ENCODE data around the gene GNAZ. TPM values are rescaled to one million over a fixed set of nuclear protein-coding genes. Genes with fewer than 3 reads are reported as not detected.

GNAZ gene
- polyA plus RNA-seq, 4 donors = 5.1 to 7.0 (median 6.0) TPM

DNA sequence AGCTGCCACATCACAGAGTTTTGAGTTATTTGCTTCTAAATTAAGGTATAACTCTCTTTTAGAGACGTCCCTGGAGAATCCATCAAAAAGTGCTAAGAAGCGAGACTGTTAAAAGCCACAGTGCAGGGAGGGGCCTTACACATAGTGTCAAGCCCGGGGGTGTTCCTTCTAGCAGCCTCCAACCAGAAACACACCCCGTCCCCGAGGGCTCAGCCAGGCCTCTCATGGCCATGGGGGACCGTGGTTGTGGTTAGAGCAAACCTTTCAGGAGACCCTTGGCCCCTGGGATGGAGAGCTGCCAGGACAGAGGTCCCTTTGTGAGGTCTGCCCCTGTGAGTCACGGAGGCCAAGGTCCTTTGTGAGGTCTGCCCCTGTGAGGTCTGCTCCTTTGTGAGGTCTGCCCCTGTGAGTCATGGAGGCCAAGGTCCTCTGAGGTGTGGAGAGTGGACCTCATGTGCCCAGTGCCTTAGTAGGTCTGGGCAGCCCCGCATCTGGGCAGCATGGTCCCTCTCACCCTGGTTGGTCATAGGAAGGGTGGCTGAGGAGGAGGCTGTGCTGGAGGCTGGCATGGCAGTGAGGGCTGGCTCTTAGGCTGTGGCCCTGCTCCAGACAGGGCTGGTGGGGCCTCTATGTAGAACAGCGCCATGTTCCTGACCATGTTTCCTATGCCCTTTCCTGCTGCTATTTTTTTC, 5.4 kb downstream of the GNAZ start:
- no peak for DNase-seq (ENCODE audit: low read depth in 4 of 4, low spot score in 2 of 4)

DNA sequence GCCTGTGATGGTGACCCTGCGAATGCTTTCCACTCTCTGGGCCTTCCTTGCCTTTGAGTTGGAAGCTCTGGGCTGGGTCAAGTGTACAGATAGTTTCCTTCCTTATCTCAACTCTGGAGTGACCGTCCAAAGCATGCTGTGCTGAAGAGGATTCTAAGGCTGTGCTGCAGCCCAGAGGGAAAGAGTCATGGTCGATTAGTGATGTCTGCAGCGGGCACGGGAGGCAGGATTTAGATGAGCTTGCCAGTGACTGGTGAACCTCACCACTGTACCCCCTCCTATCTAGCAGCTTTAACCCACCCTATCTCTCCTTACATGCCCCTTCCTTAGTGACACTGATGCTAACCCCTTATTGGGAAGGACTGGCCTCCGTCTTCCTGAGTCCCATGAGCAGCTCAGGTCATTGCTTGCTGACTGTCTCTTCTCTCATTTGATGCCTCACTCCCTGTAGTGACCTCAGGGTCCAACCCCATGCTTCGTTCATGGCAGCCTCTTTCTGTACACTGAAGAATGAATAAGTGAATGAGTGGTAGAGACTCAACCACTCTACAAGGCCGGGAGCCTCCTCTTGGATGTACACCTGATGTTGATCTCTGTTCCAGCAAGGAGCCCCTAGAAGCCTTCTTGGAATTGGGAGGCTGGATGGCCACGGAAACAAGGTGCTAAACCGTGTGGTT, 6.7 kb downstream of the GNAZ start:
- DNase-seq (ENCODE audit: low read depth in 4 of 4, low spot score in 2 of 4) = no peak

DNA sequence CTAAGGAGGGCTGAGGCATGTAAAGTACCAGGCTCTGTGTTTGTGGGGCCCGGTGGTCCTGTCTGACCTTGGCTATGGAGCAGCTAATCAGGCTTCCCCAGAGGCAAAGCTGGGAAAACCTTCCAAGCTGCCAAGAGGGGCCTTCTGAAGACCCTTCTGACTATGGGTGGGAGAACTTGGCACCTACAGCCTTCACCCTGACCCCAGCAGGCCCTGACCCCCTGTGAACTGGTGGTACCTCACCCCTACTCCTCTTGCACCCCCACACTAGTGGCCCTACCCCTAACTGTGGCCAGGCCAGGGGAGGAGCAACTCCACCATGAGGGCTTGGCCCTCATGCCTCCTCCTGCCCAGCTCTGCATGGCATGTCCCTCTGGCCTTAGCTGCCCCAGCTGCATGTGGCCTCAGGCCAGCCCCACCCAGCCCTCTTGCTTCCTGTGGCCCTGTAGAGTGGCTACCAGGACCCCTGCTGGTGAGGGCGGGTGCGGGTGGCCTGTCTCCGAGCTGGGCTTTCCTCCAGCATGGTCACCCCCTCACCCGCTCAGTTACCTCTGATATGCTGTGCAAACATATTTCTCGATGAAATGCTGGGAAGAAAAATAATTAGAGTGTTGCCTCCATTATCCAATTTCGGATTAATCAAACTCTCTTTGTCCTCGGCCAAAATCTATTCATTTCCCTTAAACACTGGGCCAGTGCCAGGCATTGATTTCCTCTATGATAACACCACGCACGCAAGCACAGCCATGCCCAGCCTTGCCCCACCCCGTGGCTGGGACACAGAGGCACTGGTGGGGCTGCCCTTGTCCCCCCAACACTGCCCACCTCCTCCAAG, 7.5 kb downstream of the GNAZ start:
- DNase-seq (ENCODE audit: low read depth in 4 of 4, low spot score in 2 of 4) = no peak

DNA sequence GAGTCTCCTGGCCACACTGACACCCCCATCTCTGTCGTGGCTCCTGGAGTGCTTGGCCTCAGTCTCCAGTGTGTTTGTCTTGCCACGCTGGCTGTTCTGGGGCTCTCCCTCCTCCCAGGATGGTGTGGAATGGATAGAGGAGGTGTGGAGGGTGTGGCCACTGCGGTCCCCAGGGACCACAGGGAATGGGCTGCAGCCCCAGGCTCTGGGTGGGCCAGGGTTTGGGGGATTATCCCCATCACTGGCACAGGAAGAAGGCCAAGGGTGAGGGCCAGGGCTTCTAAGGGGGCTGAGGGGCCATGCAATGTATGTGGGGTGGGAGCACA, 8.1 kb downstream of the GNAZ start:
- DNase-seq (ENCODE audit: low read depth in 4 of 4, low spot score in 2 of 4) = no peak

DNA sequence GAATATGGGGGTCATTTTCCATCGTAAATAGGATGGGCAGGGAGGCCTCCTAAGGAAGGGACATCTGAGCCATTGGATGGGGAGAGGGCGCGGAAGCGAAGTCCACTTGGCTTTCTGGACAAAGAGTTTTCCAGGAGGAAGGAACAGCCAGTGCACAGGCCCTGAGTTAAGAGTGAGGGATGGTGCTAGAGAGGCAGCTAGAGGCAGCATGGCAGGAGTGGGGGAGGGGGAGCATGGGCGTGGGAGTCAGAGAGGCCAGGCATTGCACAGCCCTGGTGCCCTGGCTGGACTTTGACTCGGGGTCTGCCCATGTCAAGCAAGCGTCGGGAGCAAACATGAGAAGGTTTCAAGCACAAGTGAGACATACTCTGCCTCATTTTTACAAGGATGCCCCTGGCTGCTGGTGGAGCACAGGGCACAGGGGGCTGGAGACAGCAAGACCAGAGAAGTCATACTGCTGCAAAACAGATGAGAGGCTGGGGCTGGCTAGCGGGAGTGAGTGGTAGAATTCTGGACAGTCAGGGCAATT, 9.0 kb downstream of the GNAZ start:
- no peak for DNase-seq (ENCODE audit: low read depth in 4 of 4, low spot score in 2 of 4)

DNA sequence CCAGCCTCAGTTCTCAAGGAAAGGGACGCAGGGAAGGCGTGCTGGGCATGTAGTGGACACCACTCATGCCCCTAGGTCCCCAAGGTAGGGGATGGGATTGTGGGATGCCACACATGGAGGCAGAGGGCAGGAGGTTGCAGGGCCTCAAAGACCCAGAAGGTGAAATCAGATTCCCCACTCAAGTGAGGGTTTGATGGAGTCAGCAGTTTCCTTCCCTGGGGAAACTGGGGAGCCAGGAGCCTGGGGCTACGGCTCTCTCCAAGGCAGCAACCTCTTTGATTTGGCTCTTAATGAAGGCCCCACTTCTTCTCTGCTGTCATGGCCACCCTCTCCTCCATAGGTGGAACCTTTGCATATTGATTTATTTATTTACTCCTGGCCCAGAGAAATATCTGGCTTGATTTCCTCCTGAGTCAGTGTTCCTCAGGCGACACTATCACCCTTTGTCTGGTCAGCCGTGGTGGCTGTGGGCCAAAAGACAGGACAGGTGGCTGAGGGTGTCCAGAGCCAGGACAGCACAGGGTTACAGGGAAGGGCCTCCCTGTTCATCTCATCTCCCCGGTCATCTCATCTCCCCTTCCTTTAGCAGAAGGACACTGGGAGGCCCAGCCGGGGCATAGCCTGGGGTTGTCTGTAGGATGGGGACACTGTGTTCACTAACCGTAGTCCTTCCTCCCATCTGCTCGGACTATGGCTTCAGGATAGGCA, 9.6 kb downstream of the GNAZ start:
- DNase-seq (ENCODE audit: low read depth in 4 of 4, low spot score in 2 of 4) = no peak

DNA sequence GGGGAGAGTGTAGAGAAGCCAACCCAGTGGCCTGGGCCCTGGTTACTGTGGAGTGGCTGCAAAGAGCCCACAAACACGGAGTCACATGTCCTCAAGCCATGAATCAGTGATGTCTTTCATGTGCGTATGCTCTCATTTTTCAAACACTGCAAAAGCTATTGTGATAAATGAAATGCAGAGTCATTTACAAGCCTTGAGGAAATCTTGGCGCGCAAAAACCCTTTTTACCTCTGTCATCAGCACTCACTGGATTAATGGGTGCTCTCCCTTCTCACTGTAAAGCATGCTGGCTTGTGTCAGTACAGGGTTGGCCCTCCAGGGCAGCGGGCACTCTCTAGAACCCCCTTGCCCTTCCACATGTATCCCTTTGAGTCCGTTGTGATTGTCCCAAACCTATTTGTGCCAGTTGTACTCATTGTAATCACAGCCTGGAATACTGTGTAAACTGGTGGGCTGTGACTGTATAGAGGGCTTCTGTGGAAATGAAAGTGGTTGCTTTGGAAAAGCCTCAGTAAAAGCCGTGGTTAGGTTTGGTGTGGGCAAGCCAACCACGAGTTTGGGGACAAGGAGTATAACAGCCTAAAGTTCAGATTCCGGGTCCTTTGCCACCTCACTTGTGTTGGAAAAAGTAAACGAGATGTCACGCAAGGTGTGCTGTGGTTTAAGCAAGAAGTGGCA, 10.4 kb downstream of the GNAZ start:
- no peak for DNase-seq (ENCODE audit: low read depth in 4 of 4, low spot score in 2 of 4)

DNA sequence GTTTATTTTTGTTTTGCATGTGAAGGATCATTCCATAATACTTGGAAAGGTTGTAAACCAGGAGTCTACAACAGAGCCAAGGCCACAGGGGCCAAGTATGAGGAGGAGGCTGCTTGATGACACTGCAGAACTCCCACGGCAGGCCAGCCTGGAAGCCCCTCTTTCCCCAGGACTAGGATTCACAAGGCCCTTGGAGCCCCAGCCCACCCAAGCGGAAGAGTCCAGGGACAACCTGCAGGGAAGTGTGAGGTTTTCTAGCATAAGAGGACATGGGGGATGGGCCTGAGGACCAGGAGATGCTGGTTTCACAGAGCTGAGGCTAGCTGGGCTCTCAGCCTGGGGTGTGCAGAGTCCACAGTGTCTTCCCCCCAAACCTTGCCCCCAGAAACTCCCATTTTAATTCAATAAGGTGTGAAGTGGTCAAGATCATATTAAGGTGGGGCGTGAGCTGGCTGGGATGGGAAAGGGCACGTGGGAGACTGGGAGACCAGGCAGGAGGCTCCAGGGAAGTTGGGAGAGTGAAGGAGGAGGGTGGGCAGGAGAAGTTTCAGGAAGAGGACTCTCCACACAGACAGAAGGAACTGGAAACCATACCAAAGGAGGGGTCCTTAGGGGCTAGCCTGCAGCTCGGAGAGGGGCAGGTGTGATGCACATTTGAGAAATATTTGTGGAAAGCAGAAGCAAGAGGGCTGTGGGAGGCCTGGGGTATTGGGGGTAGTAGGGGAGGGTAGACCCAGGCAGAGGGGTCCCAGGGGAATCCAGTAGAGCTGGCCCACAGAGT, 12.4 kb downstream of the GNAZ start:
- DNase-seq (ENCODE audit: low read depth in 4 of 4, low spot score in 2 of 4) = no peak

DNA sequence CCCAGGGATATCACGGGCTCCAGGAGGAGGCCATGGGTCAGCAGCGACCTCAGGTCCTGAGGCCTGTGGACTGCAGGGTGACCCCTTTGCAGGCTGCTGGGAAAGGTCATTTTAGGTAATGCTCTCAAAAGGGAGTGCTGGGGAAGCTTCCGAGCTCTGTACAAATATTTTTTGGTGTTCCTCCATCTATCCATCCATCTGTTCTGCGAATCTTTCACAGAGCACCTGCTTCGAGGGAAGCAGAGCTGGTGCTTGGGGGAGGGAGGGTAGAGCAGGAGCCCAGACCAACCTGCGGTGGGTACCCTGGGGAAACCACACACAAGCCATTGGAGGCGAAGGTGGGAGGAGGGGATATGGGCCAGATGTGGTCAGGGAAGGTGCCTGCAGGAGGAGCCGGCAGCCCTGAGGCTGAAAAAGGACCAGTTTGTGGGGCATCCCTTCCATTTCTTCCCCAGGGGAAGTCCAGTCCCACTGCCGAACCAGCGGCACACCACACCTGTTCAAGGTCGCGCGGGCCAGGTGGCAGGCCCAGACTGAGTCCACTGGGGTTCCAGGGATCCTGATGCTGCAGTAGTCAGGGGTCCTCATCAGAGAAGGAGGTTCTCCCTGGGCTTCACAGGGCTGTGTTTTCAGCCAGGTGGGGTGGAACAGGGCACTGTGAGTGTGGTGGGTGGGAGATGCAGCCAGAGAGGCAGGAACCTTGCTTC, 13.1 kb downstream of the GNAZ start:
- DNase-seq (ENCODE audit: low read depth in 4 of 4, low spot score in 2 of 4) = no peak

DNA sequence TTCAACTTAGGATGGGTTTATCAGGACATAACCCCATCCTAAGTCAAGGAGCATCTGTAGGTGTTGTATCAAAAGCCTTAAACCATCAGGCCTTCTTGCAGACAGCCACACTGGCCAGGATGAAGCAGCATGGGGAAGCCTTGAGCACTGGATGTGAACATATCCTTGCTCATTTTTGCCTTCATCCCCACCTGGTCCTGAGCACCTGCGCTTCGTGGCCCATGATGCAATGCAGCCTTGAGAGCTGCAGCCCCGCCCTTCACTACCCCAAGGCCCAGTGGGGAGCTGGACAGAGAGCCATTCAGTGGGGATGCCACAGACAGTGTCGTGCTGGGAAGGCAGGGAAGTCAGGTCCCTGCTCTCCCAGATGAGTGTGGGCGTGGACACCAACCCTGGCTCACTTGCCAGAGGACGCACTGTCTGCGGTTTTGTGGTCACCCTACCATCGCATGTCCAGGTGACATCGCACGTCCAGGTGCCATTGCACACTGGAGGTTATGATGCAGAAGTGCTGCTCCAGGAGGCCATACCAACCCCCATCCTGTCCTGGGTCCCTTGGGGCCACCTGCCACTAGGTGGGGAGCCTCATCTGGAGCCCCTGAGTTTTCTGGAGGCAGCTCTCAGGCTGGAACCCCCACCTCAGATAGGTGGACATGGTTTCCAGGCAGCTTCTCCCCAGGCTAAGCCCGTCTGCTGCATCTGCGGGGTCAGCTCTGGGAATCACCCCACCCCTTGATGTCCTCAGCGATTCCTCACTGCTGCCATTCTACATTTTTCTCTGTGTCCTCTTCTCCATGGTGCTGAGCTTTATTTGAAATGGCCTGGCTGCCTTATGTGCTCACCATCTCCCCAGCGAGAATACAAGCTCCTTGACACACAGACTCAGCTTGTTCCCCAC, 14.4 kb downstream of the GNAZ start:
- DNase-seq (ENCODE audit: low read depth in 4 of 4, low spot score in 2 of 4) = no peak

DNA sequence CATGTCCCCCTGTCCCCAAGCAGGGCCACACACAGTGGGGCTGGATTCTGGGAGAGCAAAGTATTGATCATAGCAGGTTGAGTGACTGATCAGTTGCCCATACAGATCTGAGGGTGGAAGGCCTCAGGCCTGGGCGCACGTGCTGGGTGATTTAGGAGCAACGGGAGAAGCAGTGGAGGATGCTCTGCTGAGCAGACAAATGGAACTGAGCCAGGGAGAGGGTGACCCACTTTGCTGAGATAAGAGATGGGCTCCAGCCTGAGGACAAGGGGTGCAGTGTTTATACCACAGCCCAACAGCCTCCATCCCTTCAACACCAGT, 15.0 kb downstream of the GNAZ start:
- DNase-seq (ENCODE audit: low read depth in 4 of 4, low spot score in 2 of 4) = no peak

DNA sequence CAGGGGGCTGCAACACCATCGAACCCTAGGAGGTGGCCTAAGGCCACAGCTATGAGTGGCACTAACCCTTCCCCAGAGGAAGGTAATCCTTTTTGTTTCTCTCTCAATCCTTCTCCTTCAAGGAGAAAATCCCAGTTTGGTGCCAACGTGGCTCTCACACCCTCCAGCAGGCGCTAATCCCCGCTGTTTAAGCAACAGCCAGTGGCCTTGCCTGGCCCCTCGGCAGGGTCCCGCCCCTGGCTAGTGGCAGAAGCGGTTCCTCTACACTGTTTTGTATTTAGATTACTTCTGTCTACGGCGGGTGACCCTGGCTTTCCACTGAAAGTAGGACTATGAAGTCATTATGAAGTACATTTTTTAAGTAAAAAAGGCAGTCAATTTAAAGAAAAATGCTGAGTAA, 15.5 kb downstream of the GNAZ start:
- no peak for DNase-seq (ENCODE audit: low read depth in 4 of 4, low spot score in 2 of 4)

DNA sequence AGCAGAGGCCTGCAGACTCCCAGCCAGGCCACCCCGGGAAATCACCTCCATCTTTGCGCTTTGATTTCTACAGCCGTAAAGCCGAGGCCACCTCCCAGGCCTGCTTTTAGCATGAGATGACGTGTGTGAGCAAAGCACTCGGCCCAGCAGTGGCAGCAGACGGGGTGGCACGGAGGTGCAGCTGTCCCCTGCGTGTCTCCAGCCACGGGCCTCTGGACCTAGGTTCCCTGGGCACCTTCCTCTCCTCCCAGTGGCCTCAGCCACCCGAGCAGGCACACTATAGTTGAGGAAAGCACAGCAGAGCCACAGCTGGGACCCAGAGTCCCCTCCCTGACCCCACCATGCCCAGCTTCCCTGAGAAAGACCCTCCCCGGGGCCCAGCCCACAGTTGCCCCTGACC, 15.9 kb downstream of the GNAZ start:
- no peak for DNase-seq (ENCODE audit: low read depth in 4 of 4, low spot score in 2 of 4)

DNA sequence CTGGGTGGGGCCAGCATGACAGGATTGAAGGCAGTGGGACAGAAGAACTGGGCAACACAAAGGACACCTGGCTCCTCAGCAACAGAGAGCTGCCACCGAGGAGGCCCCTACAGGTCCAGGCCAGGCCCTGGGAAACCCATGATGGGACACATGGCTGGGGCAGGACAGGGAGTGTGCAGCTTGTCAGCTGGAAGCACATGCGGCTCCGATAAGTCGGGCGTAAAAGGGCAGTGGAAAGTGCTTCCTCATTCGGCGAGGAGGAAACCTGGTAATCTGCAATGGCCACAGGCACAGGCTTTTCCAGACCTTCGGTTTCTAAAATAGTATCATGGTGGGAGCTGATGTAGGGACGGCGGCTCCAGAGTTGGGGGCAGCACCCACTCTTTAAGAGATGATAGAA, 16.5 kb downstream of the GNAZ start:
- no peak for DNase-seq (ENCODE audit: low read depth in 4 of 4, low spot score in 2 of 4)

DNA sequence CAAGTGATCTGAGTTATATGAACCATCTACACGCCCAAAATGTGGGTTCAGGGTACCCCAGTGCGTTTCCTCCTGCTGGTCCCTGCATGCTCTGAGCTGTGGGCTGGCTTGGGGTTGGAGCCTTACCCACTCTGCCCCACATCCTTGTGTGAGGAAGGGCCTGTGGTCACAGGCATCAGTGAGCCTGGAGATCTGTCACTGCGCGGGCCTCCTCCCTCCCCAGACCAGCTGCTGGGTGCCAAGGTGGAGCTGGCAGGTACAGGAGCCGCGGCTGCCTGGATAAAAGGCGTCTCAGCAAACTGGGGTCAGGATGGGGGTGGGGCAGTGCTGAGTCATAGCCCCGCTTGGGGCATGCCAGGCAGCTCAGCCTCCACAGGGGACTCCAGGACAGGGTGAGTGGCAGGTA, 17.9 kb downstream of the GNAZ start:
- no peak for DNase-seq (ENCODE audit: low read depth in 4 of 4, low spot score in 2 of 4)

DNA sequence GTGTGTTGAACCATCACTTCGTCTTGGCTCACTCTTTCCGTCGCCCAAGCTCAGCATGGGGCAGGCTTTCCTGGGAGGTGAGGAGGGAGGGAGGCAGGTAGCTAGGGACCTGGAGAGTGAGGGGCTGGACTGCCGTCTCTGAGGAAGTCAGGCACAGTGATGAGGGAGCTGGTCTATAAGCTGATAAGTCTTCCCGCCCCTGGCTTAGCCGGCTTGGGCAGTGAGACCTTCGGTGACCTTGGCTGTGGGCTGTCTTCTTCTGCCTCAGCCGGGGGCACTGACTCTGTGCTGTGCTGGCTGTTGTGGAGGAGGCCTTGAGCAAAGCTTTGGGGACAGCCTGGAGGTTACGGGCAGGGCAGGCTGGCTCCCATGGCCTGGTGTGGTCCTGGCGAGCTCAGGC, 18.7 kb downstream of the GNAZ start:
- DNase-seq (ENCODE audit: low read depth in 4 of 4, low spot score in 2 of 4) = no peak

DNA sequence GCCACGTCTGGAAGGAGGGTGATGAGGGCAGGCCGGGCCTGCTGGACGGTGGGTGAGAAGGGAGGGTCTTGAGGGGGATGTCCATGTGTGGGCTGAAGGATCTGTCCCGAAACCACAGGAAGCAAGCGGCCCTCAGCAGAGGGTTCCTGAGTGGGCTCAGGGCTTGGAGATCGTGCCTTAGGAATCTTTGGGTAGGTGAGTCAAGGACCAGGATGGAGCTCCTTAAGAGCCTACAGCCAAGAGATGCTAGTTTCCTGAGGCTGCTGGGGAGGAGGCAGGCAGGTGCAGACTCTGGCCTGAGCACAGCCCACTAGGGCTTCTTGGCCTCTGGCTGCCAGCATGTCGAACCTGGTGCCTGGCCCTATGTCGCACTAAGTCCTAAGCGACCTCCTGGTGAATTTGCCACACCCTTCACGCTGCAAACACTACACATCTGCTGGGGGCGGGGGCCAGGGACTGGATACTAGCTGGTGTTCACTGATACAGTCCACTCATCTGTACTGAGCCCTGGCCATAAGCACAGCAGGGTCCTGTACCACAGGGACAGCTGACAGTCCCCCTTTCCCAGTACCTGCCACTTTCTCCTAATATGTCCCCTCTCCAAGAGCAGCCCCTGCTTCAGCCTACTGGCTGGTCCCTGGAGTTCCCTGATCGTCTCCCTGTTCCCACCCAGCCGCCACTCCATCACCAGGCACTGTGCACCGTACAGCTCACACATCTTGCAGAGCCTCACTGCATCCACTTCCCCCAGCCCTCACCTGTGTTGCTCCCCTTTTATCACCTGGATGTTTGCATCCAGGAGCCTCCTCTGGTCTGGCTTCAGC, 19.5 kb downstream of the GNAZ start:
- no peak for DNase-seq (ENCODE audit: low read depth in 4 of 4, low spot score in 2 of 4)
